HCT116 (cell line): Measurements from ENCODE around the gene OR10P1. TPM values are rescaled to one million over a fixed set of nuclear protein-coding genes. Genes with fewer than 3 reads are reported as not detected.

Experiments used
- ATAC-seq: fragments of 200-7000 bp; cut with Tn5 transposase; 2 replicates; pipeline ENCODE4 v1.9.1; 2020; ENCODE audit warnings: mild to moderate bottlenecking, moderate library complexity
- BruUV-seq: library from RNA; stranded (reverse); fragments of 400-500 nt; replicated peaks from 2 replicates; lab custom pipeline; 2021; lab: Mats Ljungman, UMichigan
- CTCF ChIA-PET: fragments of 300-600 bp; sonication (Branson Sonifier 250); formaldehyde crosslinking; loops from one replicate; lab custom pipeline; 2021; ENCODE audit warnings: antibody characterized with exemption; lab: Charles Lee
- POLR2A ChIA-PET: fragments of 300-600, 350-600 bp; sonication (Branson Sonifier 250); formaldehyde crosslinking; loops from one replicate; lab custom pipeline; 2021; ENCODE audit warnings: antibody characterized with exemption; lab: Charles Lee
- RAD21 ChIA-PET, 2 experiments: fragments of 300-600 bp; sonication (Branson Sonifier 250); formaldehyde crosslinking; loops; one replicate each; lab custom pipeline; 2023; ENCODE audit warnings: low total read pairs in 2 of 2; ENCODE audit not compliant: uncharacterized antibody in 2 of 2, unreplicated experiment in 2 of 2, low non-redundant PET in 1 of 2; lab: Charles Lee
- DNase-seq: peaks from one replicate; pipeline ENCODE4 v3.0.0-alpha.2; 2010; ENCODE audit warnings: low read depth, low spot score
- H2AFZ ChIP-seq: fragments of 200-600 bp; shearing (Covaris generic), sonication (generic); 2 replicates; pipeline ENCODE4 v1.6.1; 2017; ENCODE audit warnings: low read depth, mixed run types, mixed read lengths, antibody characterized with exemption, low read length; ENCODE audit not compliant: poor library complexity, severe bottlenecking
- H3K27ac ChIP-seq: 2 replicates; pipeline ENCODE4 v1.5.1; 2012; ENCODE audit warnings: low read depth, low read length
- H3K27me3 ChIP-seq: fragments of 200-600 bp; sonication (generic); 2 replicates; pipeline ENCODE4 v1.6.1; 2016; ENCODE audit warnings: mixed run types, low read length, mixed read lengths; ENCODE audit not compliant: insufficient read depth
- H3K36me3 ChIP-seq, 2 experiments: fragments of 200-500 bp in 1 of 2; fragments of 200-600 bp in 1 of 2; sonication (Bioruptor generic) in 1 of 2; sonication (generic) in 1 of 2; 2 replicates each; pipeline versions ENCODE4 v1.5.1 to v1.6.1; 2014 to 2016; ENCODE audit warnings: low read length in 2 of 2, inconsistent platforms in 1 of 2, mixed read lengths in 1 of 2, mixed run types in 1 of 2; ENCODE audit not compliant: insufficient read depth in 2 of 2, control insufficient read depth in 1 of 2
- H3K4me1 ChIP-seq, 2 experiments: fragments of 200-600 bp in 1 of 2; sonication (generic) in 1 of 2; 2 replicates each; pipeline versions ENCODE4 v1.5.1 to v1.6.1; 2012 to 2017; ENCODE audit warnings: low read length in 2 of 2, inconsistent platforms in 1 of 2, mild to moderate bottlenecking in 1 of 2, mixed read lengths in 1 of 2, mixed run types in 1 of 2, moderate library complexity in 1 of 2; ENCODE audit not compliant: insufficient read depth in 2 of 2, control insufficient read depth in 1 of 2
- H3K4me2 ChIP-seq: fragments of 200-600 bp; sonication (generic); 2 replicates; pipeline ENCODE4 v1.6.1; 2017; ENCODE audit warnings: mixed run types, low read length, mixed read lengths
- H3K4me3 ChIP-seq, 2 experiments: fragments of 200-600 bp in 1 of 2; sonication (generic) in 1 of 2; replicated peaks in 1 of 2; 2 replicates each; pipeline ENCODE4 v1.5.1; 2011 to 2016; ENCODE audit warnings: low read length in 2 of 2, control low read depth in 1 of 2, low read depth in 1 of 2, mild to moderate bottlenecking in 1 of 2, mixed read lengths in 1 of 2, mixed run types in 1 of 2
- H3K79me2 ChIP-seq: fragments of 200-600 bp; sonication (generic); 2 replicates; pipeline ENCODE4 v1.6.1; 2017; ENCODE audit warnings: mild to moderate bottlenecking, mixed run types, low read length, moderate library complexity, mixed read lengths; ENCODE audit not compliant: insufficient read depth
- H3K9ac ChIP-seq: fragments of 200-600 bp; sonication (generic); 2 replicates; pipeline ENCODE4 v1.6.1; 2016; ENCODE audit warnings: low read length, mixed read lengths
- H3K9me2 ChIP-seq: fragments of 200-600 bp; sonication (generic), shearing (Covaris generic); 2 replicates; pipeline ENCODE4 v1.6.1; 2017; ENCODE audit warnings: mixed run types, mild to moderate bottlenecking, moderate library complexity; ENCODE audit not compliant: insufficient read depth
- H3K9me3 ChIP-seq, 2 experiments: fragments of 200-500 bp in 1 of 2; fragments of 200-600 bp in 1 of 2; sonication (Bioruptor generic) in 1 of 2; sonication (generic) in 1 of 2; 2 replicates each; pipeline ENCODE4 v1.6.1; 2014 to 2017; ENCODE audit warnings: low read length in 2 of 2, mixed read lengths in 2 of 2, inconsistent platforms in 1 of 2, low read depth in 1 of 2, mild to moderate bottlenecking in 1 of 2, mixed run types in 1 of 2, moderate library complexity in 1 of 2; ENCODE audit not compliant: control insufficient read depth in 1 of 2, insufficient read depth in 1 of 2
- H4K20me1 ChIP-seq: fragments of 200-600 bp; sonication (generic), shearing (Covaris generic); 2 replicates; pipeline ENCODE4 v1.6.1; 2017; ENCODE audit warnings: mixed run types, mild to moderate bottlenecking, moderate library complexity; ENCODE audit not compliant: insufficient read depth
- CBX3 ChIP-seq: IDR thresholded peaks from 2 replicates; pipeline ENCODE4 v1.6.1; 2012; ENCODE audit warnings: low read depth
- RAD21 ChIP-seq: IDR thresholded peaks from 2 replicates; pipeline ENCODE4 v1.6.1; 2012; ENCODE audit warnings: low read depth, mild to moderate bottlenecking
- YY1 ChIP-seq: IDR thresholded peaks from 2 replicates; pipeline ENCODE4 v1.6.1; 2011; ENCODE audit warnings: low read length, low read depth, moderate library complexity, mild to moderate bottlenecking; ENCODE audit not compliant: insufficient replicate concordance; ENCODE audit errors: extremely low read depth
- ZFX ChIP-seq: fragments of 450-650 bp; IDR thresholded peaks from 2 replicates; pipeline ENCODE4 v1.6.1; 2017
- intact Hi-C: fragments of 100-400 bp; cut with micrococcal nuclease; formaldehyde crosslinking; loops from 2 replicates; pipeline ENCODE4 v1.10.0; 2022
- total RNA-seq: library from RNA; stranded (reverse); gene quantifications from one replicate; pipeline ENCODE4 v1.2.1, GENCODE V29; 2021; ENCODE audit not compliant: unreplicated experiment
- TF ChIP-seq, protein P1 (sequence below), 3 experiments: fragments of 200-600 bp in 1 of 3; sonication (generic) in 1 of 3; IDR thresholded peaks in 2 of 3; conservative IDR thresholded peaks in 1 of 3; 2 replicates each; pipeline ENCODE4 v1.5.1; 2012 to 2017; ENCODE audit warnings: low read depth in 2 of 3, low read length in 2 of 3, antibody characterized with exemption in 1 of 3, borderline replicate concordance in 1 of 3, control low read depth in 1 of 3, mild to moderate bottlenecking in 1 of 3, mixed read lengths in 1 of 3, mixed run types in 1 of 3, moderate library complexity in 1 of 3; ENCODE audit not compliant: insufficient read depth in 1 of 3
- TF ChIP-seq, protein P2 (sequence below): IDR thresholded peaks from 2 replicates; pipeline ENCODE4 v1.6.1; 2011; ENCODE audit warnings: mild to moderate bottlenecking, low read length, moderate library complexity; ENCODE audit not compliant: insufficient replicate concordance; ENCODE audit errors: extremely low read depth
- TF ChIP-seq, protein P3 (sequence below): IDR thresholded peaks from 2 replicates; pipeline ENCODE4 v1.6.1; 2012
- TF ChIP-seq, protein P4 (sequence below): IDR thresholded peaks from 2 replicates; pipeline ENCODE4 v1.6.1; 2012; ENCODE audit warnings: low read depth

OR10P1 gene
- total RNA-seq, 1 experiment from 2014 or later: not detected

DNA sequence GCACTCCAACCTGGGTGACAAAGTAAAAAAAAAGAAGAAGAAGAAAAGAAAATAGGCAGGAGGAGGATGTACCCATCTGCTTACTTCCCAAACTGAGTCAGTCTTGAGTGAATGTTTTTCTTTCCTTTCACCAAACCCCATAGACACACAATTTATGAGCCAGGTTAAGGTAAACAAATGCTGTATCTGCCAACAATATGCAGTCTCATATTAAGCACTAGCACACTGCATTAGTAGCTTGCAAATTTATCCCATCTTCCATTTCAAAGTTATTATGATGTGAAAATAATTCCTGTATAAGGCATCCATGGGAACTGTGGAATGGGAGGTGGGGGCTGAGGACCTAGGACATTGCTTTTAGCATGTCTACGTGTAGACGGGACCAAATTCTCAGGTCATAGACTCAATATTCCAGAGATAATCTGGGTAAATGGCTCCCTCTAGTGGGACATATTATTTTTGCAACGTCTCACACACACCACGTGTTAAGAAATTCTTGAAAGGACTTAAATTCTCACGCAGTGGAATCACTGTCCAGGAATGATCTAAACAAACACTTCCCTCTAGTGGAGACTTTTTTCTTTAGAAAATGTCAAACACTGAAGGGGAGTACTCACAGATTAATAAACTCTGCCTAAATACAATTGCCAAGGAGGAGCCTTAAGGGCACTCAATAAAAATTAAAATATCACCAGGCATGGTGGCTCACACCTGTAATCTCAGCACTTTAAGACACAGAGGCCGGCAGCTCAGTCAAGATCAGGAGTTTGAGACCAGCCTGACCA lies 17.1 kb upstream of the OR10P1 start:
- TF ChIP-seq, protein P1, sequence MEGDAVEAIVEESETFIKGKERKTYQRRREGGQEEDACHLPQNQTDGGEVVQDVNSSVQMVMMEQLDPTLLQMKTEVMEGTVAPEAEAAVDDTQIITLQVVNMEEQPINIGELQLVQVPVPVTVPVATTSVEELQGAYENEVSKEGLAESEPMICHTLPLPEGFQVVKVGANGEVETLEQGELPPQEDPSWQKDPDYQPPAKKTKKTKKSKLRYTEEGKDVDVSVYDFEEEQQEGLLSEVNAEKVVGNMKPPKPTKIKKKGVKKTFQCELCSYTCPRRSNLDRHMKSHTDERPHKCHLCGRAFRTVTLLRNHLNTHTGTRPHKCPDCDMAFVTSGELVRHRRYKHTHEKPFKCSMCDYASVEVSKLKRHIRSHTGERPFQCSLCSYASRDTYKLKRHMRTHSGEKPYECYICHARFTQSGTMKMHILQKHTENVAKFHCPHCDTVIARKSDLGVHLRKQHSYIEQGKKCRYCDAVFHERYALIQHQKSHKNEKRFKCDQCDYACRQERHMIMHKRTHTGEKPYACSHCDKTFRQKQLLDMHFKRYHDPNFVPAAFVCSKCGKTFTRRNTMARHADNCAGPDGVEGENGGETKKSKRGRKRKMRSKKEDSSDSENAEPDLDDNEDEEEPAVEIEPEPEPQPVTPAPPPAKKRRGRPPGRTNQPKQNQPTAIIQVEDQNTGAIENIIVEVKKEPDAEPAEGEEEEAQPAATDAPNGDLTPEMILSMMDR (IDR thresholded peaks at IDR 0.05 in 2 of 3, conservative IDR thresholded peaks at IDR 0.05 in 1 of 3; ENCODE audit: borderline replicate concordance in 1 of 3, insufficient read depth in 1 of 3, low read depth in 2 of 3, low read length in 2 of 3): peak; percentile 64 to 98 (median 95)
- TF ChIP-seq CBX3 (0 out of 2 replicates have a peak, but pooled peaks have one; percentile 15), ZFX (no peak), RAD21 (peak; percentile 93), YY1 (peak; percentile 11)
- TF ChIP-seq, protein P2, sequence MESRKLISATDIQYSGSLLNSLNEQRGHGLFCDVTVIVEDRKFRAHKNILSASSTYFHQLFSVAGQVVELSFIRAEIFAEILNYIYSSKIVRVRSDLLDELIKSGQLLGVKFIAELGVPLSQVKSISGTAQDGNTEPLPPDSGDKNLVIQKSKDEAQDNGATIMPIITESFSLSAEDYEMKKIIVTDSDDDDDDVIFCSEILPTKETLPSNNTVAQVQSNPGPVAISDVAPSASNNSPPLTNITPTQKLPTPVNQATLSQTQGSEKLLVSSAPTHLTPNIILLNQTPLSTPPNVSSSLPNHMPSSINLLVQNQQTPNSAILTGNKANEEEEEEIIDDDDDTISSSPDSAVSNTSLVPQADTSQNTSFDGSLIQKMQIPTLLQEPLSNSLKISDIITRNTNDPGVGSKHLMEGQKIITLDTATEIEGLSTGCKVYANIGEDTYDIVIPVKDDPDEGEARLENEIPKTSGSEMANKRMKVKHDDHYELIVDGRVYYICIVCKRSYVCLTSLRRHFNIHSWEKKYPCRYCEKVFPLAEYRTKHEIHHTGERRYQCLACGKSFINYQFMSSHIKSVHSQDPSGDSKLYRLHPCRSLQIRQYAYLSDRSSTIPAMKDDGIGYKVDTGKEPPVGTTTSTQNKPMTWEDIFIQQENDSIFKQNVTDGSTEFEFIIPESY: no peak
- TF ChIP-seq, protein P3, sequence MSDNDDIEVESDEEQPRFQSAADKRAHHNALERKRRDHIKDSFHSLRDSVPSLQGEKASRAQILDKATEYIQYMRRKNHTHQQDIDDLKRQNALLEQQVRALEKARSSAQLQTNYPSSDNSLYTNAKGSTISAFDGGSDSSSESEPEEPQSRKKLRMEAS: peak; percentile 87
- TF ChIP-seq, protein P4, sequence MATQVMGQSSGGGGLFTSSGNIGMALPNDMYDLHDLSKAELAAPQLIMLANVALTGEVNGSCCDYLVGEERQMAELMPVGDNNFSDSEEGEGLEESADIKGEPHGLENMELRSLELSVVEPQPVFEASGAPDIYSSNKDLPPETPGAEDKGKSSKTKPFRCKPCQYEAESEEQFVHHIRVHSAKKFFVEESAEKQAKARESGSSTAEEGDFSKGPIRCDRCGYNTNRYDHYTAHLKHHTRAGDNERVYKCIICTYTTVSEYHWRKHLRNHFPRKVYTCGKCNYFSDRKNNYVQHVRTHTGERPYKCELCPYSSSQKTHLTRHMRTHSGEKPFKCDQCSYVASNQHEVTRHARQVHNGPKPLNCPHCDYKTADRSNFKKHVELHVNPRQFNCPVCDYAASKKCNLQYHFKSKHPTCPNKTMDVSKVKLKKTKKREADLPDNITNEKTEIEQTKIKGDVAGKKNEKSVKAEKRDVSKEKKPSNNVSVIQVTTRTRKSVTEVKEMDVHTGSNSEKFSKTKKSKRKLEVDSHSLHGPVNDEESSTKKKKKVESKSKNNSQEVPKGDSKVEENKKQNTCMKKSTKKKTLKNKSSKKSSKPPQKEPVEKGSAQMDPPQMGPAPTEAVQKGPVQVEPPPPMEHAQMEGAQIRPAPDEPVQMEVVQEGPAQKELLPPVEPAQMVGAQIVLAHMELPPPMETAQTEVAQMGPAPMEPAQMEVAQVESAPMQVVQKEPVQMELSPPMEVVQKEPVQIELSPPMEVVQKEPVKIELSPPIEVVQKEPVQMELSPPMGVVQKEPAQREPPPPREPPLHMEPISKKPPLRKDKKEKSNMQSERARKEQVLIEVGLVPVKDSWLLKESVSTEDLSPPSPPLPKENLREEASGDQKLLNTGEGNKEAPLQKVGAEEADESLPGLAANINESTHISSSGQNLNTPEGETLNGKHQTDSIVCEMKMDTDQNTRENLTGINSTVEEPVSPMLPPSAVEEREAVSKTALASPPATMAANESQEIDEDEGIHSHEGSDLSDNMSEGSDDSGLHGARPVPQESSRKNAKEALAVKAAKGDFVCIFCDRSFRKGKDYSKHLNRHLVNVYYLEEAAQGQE: no peak
- DNase-seq: peak; percentile 91
- POLR2A ChIA-PET: no interaction called here
- Histone ChIP-seq H3K9me2 (no peaks in the 10 kb centered on the region), H3K4me3 (no peak overlapping the region), H4K20me1 (no peaks in the 10 kb centered on the region), H3K4me2 (peak overlapping the region; percentile 25), H3K9me3 (peaks cover 4 to 13% of the 10 kb centered on the region in 2 experiments; a peak in 2 of 4 replicates), H2AFZ (peak overlapping the region; percentile 43), H3K9ac (no peak overlapping the region), H3K4me1 (peaks cover 0 to 3% of the 10 kb centered on the region in 2 experiments; a peak in 1 of 4 replicates), H3K27me3 (peaks cover 15% of the 10 kb centered on the region; the same call in 1 of the 2 replicates), H3K27ac (no peak overlapping the region), H3K36me3 (no peaks in the 10 kb centered on the region), H3K79me2 (no peaks in the 10 kb centered on the region)
- no TSS peak for BruUV-seq
- RAD21 ChIA-PET: interaction anchor here in 1 of 2 experiments (0.7 to 2.0 kb wide), 2 partner anchors 431 to 620 kb away, joined by 3 to 4 read pairs; no protein-coding TSS in a partner anchor
- ATAC-seq: peak; percentile 97
- CTCF ChIA-PET: interaction anchor here (1.2 to 3.7 kb wide), 3 partner anchors 425 to 434 kb away, joined by 4 to 31 read pairs (median 6); no protein-coding TSS in a partner anchor
- intact Hi-C loops: loop anchor here (1.0 to 10.0 kb wide), 3 partner anchors 225 to 627 kb away; no protein-coding TSS in a partner anchor
